Testis (tissue), 2 donors: ENCODE data around the gene NOX4.

ENCODE experiments used
- POLR2A ChIP-seq: fragments of 450-650 bp; IDR thresholded peaks from one replicate; pipeline ENCODE4 v1.6.1; 2017; ENCODE audit warnings: antibody characterized with exemption, mild to moderate bottlenecking, moderate library complexity
- TF ChIP-seq, protein P1 (sequence below), 3 experiments: fragments of 450-650 bp in 2 of 3; fragments of 200-600 bp in 1 of 3; sonication (generic) in 1 of 3; IDR thresholded peaks; one replicate each; pipeline ENCODE4 v1.5.1; 2016 to 2019; ENCODE audit warnings: antibody characterized with exemption in 3 of 3, mild to moderate bottlenecking in 2 of 3, moderate library complexity in 1 of 3

DNA sequence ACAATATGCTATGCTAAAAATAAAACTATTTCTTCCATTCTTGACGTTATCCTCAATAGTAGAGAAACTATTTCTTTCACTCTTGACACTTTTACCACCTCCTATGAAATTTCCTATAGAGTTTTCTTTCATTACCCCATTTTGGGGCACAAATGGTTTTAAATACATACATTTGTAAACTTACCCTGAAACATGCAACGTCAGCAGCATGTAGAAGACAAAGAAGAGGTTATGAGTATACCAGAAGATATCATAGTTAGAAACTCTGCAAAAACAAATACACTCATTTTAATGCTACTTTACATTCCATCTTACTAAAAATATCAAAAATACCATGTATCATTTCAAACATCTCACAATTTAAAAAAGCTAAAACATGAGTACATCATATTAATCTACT, 69.5 kb downstream of the NOX4 start:
- TF ChIP-seq, protein P1, sequence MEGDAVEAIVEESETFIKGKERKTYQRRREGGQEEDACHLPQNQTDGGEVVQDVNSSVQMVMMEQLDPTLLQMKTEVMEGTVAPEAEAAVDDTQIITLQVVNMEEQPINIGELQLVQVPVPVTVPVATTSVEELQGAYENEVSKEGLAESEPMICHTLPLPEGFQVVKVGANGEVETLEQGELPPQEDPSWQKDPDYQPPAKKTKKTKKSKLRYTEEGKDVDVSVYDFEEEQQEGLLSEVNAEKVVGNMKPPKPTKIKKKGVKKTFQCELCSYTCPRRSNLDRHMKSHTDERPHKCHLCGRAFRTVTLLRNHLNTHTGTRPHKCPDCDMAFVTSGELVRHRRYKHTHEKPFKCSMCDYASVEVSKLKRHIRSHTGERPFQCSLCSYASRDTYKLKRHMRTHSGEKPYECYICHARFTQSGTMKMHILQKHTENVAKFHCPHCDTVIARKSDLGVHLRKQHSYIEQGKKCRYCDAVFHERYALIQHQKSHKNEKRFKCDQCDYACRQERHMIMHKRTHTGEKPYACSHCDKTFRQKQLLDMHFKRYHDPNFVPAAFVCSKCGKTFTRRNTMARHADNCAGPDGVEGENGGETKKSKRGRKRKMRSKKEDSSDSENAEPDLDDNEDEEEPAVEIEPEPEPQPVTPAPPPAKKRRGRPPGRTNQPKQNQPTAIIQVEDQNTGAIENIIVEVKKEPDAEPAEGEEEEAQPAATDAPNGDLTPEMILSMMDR (IDR thresholded peaks at IDR 0.05), result no peak
- no peak for TF ChIP-seq POLR2A
